M059J (cell line): Measurements from ENCODE around the gene RXFP4. TPM values are rescaled to one million over a fixed set of nuclear protein-coding genes. Genes with fewer than 3 reads are reported as not detected.
A peak's percentile ranks its signal among the peaks of the same experiment; 100 is the strongest.
"Not testable (repeated sequence)": the region's sequence is repeated elsewhere in the genome, so short reads cannot be mapped to it uniquely, and the experiment has no call there.

Experiments used
- DNase-seq: peaks from one replicate; pipeline ENCODE4 v3.0.0-alpha.2; 2012; ENCODE audit warnings: low read depth
- total RNA-seq: library from RNA; depleted of rRNA; stranded (reverse); fragments of >200 nt; shearing (Covaris generic); gene quantifications from 2 replicates; pipeline ENCODE4 v1.2.3, GENCODE V29; 2014

The RXFP4 gene
- total RNA-seq, 1 experiment from 2014 or later, result not detected

DNA sequence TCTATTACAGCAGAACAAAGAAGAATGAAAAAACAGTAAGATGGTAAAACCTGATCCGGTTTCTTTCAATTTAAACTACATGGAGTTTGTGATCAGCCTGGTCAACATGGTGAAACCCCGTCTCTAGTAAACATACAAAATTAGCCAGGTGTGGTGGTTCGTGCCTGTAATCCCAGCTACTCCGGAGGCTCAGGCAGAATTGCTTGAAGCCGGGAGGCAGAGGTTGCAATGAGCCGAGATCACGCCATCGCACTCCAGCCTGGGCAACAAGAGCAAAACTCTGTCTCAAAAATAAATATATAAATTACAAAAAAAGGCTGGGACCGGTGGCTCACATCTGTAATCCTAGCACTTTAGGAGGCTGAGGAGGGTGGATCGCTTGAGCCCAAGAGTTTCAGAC lies 10.7 kb upstream of the RXFP4 start:
- not testable (repeated sequence) for DNase-seq

DNA sequence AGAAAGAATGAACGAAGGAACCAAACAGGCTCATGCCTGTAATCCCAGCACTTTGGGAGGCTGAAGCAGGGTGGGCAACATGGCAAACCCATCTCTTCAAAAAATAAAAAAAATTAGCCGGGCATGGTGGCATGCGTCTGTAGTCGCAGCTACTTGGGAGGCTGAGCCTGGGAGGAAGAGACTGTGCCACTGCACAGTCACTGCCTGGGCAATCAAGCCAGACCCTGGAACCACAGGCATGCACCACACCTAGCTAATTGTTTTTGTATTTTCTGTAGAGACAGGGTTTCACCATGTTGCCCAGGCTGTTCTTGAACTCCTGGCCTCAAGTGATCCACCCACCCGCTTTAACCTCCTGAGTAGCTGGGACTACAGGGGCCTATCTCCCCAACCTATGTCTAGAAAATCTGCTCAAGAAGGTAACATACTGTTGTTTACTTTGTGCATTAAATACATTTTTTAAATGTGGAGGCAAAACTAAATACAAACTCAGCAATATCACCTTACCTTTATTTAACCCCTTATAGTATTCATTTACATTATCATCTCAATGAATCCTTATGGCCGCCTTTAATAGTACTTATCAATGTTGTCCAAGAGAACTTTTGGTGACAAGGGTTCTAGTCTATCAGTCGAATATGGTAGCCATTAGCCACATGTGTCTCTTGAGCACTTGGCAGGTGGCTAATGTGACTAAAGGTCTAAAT lies 10.0 kb upstream of the RXFP4 start:
- DNase-seq, result no peak

DNA sequence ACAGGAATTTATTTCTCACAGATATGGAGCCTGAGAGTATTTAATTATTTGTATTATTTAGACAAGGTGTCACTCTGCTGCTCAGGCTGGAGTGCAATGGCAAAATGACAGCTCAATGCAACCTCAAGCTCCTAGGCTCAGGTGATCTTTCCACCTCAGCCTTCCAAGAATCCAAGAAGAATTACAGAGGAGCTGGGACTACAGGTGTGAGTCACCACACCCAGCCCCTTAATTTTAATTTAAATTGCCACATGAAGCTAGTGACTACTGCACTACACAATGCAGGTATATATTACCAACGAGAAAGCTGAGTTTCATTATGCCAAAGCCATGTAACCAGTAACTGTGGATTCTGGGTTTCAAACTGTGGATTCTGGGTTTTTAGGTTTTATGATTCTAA lies 9.4 kb upstream of the RXFP4 start:
- peak; percentile 25 for DNase-seq

DNA sequence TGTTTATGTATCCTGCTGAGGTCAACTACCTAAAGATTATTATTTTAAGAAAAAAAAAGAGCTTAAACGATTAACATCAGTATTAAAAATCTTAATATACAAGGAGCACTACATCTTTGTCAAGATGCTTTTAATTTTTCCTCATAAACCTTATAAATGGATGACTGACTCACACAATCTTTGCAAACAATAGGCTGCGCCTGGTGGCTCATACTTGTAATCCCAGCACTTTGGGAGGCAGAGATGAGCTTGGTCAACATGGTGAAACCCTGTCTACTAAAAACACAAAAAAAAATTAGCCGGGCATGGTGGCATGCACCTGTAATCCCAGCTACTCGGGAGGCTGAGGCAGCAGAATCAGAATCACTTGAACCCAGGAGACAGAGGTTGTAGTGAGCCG lies 9.0 kb upstream of the RXFP4 start:
- DNase-seq, result no peak

- DNase-seq, result no peak
Measured at GRCh38 chr1:155933591-155934096, 7.8 kb upstream of the RXFP4 start.

GRCh38 chr1:155934097-155934935 lies 7.1 kb upstream of the RXFP4 start, which contains the start of gene KHDC4:
Gene KHDC4, minus strand, starts transcription at chr1:155934413. Its CDS starts 40 bp downstream, at chr1:155934373.
- peak; percentile 99 for DNase-seq

DNA sequence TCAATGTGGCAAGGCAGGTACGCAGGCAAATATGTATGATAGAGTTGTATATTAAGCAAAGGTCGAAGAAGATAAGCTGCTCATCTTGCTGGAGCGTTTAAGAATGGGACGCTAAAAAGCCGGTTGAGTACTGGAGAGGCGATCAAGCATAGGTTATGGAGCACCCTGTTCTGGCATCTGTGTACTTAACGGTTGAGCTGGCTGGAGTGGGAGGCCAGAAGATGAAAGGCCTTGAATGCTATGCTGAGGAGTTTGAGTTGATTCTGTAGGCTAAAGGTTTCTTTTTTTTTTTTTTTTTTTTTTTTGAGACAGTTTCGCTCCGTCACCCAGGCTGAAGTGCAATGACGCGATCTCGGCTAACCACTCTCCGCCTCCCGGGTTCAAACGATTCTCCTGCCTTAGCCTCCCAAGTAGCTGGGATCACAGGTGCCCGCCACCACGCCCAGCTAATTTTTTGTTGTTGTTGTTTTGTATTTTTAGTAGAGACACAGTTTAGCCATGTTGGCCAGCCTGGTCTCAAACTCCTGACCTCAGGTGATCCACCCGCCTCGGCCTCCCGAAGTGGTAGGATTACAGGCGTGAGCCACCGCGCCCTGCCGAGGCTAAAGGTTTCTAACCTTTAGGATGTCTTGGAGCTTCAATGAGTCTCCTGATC lies 6.4 kb upstream of the RXFP4 start:
- no peak for DNase-seq

GRCh38 chr1:155938220-155938627 lies 3.2 kb upstream of the RXFP4 start:
- DNase-seq, result peak; percentile 80

DNA sequence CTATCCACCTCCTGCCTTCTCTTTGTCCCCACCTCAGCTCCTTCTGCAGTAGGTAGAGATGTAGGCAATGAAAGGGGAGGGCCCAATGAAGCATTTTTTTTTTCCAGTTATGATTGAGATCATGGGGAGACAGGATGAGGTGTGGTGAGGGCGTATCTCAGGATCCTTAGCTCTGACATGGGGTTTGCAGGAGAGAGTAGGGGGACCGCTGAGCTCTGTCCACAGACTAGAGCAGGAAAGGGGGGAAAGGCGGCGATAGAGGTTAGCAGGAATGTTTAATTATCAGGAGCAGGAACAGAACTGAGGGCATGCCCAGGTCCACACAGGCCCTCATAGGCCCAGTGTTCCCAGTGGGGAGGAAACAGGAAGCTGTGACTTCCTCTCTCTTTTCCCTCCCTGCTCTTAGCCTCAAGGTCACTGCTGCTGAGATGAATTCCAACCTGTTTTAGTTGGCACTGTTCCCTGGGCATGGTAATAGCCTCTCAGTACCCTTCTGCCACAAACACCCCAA lies 901 bp upstream of the RXFP4 start:
- DNase-seq, result peak; percentile 82

DNA sequence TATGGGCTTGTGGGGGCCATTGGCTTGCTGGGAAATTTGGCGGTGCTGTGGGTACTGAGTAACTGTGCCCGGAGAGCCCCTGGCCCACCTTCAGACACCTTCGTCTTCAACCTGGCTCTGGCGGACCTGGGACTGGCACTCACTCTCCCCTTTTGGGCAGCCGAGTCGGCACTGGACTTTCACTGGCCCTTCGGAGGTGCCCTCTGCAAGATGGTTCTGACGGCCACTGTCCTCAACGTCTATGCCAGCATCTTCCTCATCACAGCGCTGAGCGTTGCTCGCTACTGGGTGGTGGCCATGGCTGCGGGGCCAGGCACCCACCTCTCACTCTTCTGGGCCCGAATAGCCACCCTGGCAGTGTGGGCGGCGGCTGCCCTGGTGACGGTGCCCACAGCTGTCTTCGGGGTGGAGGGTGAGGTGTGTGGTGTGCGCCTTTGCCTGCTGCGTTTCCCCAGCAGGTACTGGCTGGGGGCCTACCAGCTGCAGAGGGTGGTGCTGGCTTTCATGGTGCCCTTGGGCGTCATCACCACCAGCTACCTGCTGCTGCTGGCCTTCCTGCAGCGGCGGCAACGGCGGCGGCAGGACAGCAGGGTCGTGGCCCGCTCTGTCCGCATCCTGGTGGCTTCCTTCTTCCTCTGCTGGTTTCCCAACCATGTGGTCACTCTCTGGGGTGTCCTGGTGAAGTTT lies 550 bp downstream of the RXFP4 start:
- no peak for DNase-seq

- peak; percentile 42 for DNase-seq
Measured at GRCh38 chr1:155942578-155943141, 1.2 kb downstream of the RXFP4 start.

GRCh38 chr1:155944444-155944799 lies 3.0 kb downstream of the RXFP4 start:
- no peak for DNase-seq

GRCh38 chr1:155946633-155947219 lies 5.3 kb downstream of the RXFP4 start:
- no peak for DNase-seq

GRCh38 chr1:155947292-155947691 lies 5.9 kb downstream of the RXFP4 start:
- no peak for DNase-seq

GRCh38 chr1:155947741-155948140 lies 6.3 kb downstream of the RXFP4 start:
- DNase-seq, result no peak

DNA sequence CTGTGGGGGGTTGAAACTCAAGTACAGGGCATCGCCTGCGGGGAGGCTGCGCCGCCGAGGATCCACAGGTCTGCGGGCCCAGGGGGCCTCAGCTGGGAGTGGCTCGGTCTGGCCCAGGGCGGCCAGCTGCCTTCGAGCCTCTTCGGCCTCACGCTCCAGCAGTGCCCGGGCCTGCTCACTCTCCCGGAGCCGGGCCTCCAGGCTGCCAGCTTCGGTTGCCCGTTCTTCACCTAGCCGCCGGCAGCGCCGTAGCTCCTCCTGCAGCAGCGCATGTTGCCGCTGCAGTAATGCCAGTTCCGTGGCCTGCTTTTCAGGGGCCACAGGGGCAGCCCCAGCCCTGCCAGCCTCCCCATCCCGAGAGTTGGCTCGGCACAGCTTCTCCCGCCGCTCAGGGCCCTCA lies 9.4 kb downstream of the RXFP4 start:
- no peak for DNase-seq

GRCh38 chr1:155951753-155952504 lies 10.5 kb downstream of the RXFP4 start:
- no peak for DNase-seq

DNA sequence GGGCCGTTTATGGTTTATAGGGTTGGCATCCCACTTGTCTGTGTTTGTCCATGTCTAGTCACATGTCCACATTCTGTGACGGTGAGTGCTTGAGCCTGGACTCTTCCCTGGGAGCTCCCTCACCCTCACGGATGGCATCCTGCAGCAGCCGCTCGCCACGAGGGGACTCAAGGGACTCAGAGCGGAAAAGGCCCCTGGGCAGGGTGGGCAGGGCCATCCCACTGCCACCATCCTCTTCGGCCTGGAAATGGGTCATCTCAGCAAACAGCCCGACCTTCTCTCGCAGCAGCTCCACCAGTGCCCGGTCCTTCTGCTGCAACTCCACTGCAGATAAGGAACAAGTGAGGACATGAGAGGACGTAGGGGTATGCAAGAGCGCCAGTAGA lies 11.1 kb downstream of the RXFP4 start:
- DNase-seq, result no peak

DNA sequence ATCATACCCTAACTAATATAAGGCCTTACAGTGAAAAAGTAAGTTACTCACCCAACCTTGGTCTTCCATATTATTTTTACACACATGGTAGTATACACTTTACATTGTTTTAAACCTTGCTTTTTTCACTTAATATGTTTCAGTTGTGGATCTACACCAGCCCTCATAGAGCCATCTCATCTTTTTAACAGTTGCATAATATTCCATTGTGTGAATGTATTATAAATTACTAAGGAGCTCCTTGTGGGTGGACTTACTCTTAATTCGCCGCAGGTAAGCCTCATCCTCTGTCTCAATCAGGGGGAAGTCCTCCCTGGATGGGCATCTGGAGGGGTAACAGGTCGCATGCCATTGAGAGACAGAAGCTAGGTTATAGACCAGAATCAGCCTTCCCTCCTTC lies 13.2 kb downstream of the RXFP4 start:
- DNase-seq, result no peak

DNA sequence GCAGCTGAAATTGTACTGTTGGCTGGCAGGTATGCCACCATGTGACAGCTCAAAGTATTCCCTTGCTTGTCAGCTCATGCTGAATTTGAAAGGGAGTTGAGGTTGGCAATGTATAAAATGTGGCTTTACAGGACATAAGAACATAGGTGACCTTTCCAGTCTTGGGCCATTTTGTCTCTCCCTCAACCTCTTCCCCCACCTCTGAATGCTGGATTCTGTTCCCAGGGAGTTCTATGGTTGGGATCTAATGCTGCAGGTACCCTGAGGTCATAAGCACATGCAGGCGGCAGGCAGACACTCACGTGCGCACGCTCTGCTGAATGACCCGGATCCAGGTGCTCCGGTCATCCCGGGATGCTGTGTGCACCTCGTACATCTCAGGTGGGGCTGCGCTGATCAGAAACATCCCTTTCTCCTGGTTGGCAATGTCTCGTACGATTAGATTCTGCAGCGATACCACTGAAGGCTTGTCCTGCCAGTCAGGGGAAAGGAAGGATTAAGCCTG lies 16.0 kb downstream of the RXFP4 start:
- DNase-seq, result no peak
